Neural progenitor cell (in vitro differentiated cells): ENCODE measurements around the gene ERC1. TPM values are rescaled to one million over a fixed set of nuclear protein-coding genes. Genes with fewer than 3 reads are reported as not detected.

ENCODE experiments used
- DNase-seq: peaks from one replicate; pipeline ENCODE4 v3.0.0-alpha.2; 2016; ENCODE audit warnings: low spot score
- H2AFZ ChIP-seq: fragments of 200-600 bp; sonication (generic); replicated peaks from 2 replicates; pipeline ENCODE4 v1.6.1; 2016; ENCODE audit warnings: antibody characterized with exemption
- H3F3A ChIP-seq: fragments of 200-600 bp; sonication (generic); 2 replicates; pipeline ENCODE4 v1.6.1; 2016; ENCODE audit warnings: antibody characterized with exemption, low read depth
- H3K27ac ChIP-seq: fragments of 200-600 bp; sonication (generic); 2 replicates; pipeline ENCODE4 v1.5.1; 2016; ENCODE audit warnings: mild to moderate bottlenecking
- H3K27me3 ChIP-seq: fragments of 200-600 bp; sonication (generic); 2 replicates; pipeline ENCODE4 v1.6.1; 2016; ENCODE audit warnings: mild to moderate bottlenecking, moderate library complexity
- H3K36me3 ChIP-seq: fragments of 200-600 bp; sonication (generic); 2 replicates; pipeline ENCODE4 v1.5.1; 2016
- H3K4me1 ChIP-seq: fragments of 200-600 bp; sonication (generic); 2 replicates; pipeline ENCODE4 v1.6.1; 2016; ENCODE audit warnings: mixed run types
- H3K4me2 ChIP-seq: fragments of 200-600 bp; sonication (generic); 2 replicates; pipeline ENCODE4 v1.6.1; 2016
- H3K4me3 ChIP-seq: fragments of 200-600 bp; sonication (generic); 2 replicates; pipeline ENCODE4 v1.5.1; 2016
- H3K79me2 ChIP-seq: fragments of 200-600 bp; sonication (generic); 2 replicates; pipeline ENCODE4 v1.6.1; 2016; ENCODE audit warnings: low read depth
- H3K9ac ChIP-seq: fragments of 200-600 bp; sonication (generic); 2 replicates; pipeline ENCODE4 v1.6.1; 2016
- H3K9me3 ChIP-seq: fragments of 200-600 bp; sonication (generic); 2 replicates; pipeline ENCODE4 v1.5.1; 2016; ENCODE audit warnings: low read depth
- H4K20me1 ChIP-seq: fragments of 200-600 bp; sonication (generic); 2 replicates; pipeline ENCODE4 v1.6.1; 2016; ENCODE audit warnings: low read depth
- H3K27ac Mint-ChIP-seq: 3 replicates; pipeline ENCODE4 v1.8.0; 2021; ENCODE audit warnings: mixed read lengths
- H3K27me3 Mint-ChIP-seq: 2 replicates; pipeline ENCODE4 v1.8.0; 2022; ENCODE audit warnings: low read depth, mild to moderate bottlenecking, inconsistent platforms, moderate library complexity, mixed read lengths; ENCODE audit not compliant: insufficient read depth
- H3K36me3 Mint-ChIP-seq: 3 replicates; pipeline ENCODE4 v1.8.0; 2021; ENCODE audit warnings: mixed read lengths
- H3K4me1 Mint-ChIP-seq: 3 replicates; pipeline ENCODE4 v1.8.0; 2021; ENCODE audit warnings: mixed read lengths
- H3K4me3 Mint-ChIP-seq: 3 replicates; pipeline ENCODE4 v1.8.0; 2021; ENCODE audit warnings: mild to moderate bottlenecking, moderate library complexity, mixed read lengths
- H3K9me3 Mint-ChIP-seq: 3 replicates; pipeline ENCODE4 v1.8.0; 2020; ENCODE audit warnings: mixed read lengths
- CTCF ChIP-seq: fragments of 200-600 bp; sonication (generic); IDR thresholded peaks from 2 replicates; pipeline ENCODE4 v1.5.1; 2017; ENCODE audit warnings: antibody characterized with exemption, mild to moderate bottlenecking
- EZH2 ChIP-seq: fragments of 200-600 bp; sonication (generic); IDR thresholded peaks from 2 replicates; pipeline ENCODE4 v1.6.1; 2017; ENCODE audit warnings: antibody characterized with exemption, mild to moderate bottlenecking, moderate library complexity
- EZH2phosphoT487 ChIP-seq: fragments of 200-600 bp; sonication (generic); IDR thresholded peaks from 2 replicates; pipeline ENCODE4 v1.6.1; 2017; ENCODE audit warnings: antibody characterized with exemption
- total RNA-seq: library from RNA; depleted of rRNA; stranded (reverse); fragments of >200 nt; gene quantifications from 2 replicates; pipeline ENCODE4 v1.2.3, GENCODE V29; 2015; ENCODE audit warnings: low replicate concordance

The ERC1 gene
- total RNA-seq, 1 donor from 2014 or later, result 27.5 TPM

DNA sequence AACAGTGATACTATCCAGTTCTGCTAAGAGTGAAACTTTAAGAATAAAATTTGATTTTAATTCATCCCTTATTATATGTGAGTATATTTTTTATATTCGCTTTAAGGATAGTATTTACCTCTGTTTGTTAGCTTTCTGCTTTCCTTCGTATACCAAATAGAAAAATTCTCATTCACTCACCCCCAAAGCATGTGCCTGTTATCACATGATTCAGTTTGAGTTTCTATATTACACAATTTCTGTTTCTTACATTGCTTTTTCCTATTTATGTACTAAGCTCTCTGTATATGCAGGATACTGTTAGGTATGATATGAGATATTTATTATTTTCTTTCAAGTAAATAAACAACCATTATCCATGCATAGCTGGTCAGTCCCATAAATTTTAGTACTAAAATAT lies 328.2 kb downstream of the ERC1 start:
- no peak overlapping the region for H3K27ac Mint-ChIP-seq
- Histone ChIP-seq H2AFZ (no peak overlapping the region), H3K27ac (peak overlapping the region; percentile 28), H3K27me3 (no peaks in the 10 kb centered on the region), H4K20me1 (no peaks in the 10 kb centered on the region), H3K4me3 (no peak overlapping the region), H3K4me1 (peaks cover 14% of the 10 kb centered on the region), H3K79me2 (no peaks in the 10 kb centered on the region), H3K9me3 (no peaks in the 10 kb centered on the region), H3K36me3 (no peaks in the 10 kb centered on the region), H3K9ac (no peak overlapping the region), H3F3A (peaks cover 10% of the 10 kb centered on the region), H3K4me2 (peak overlapping the region; percentile 30)
- H3K4me1 Mint-ChIP-seq, result peaks cover 14% of the 10 kb centered on the region
- DNase-seq, result no peak
- TF ChIP-seq EZH2phosphoT487 (no peak), CTCF (no peak), EZH2 (no peak)
- H3K36me3 Mint-ChIP-seq, result peaks cover 3% of the 10 kb centered on the region
- no peaks in the 10 kb centered on the region for H3K9me3 Mint-ChIP-seq
- no peak overlapping the region for H3K4me3 Mint-ChIP-seq
- H3K27me3 Mint-ChIP-seq, result peaks cover 5% of the 10 kb centered on the region

- no peaks in the 10 kb centered on the region for H3K9me3 Mint-ChIP-seq
- Histone ChIP-seq H3F3A (peaks cover 10% of the 10 kb centered on the region), H3K79me2 (no peaks in the 10 kb centered on the region), H3K9me3 (no peaks in the 10 kb centered on the region), H3K4me1 (peaks cover 14% of the 10 kb centered on the region), H3K4me2 (no peak overlapping the region), H4K20me1 (no peaks in the 10 kb centered on the region), H3K36me3 (no peaks in the 10 kb centered on the region), H3K27me3 (no peaks in the 10 kb centered on the region), H2AFZ (no peak overlapping the region), H3K9ac (no peak overlapping the region), H3K27ac (no peak overlapping the region), H3K4me3 (no peak overlapping the region)
- peaks cover 14% of the 10 kb centered on the region for H3K4me1 Mint-ChIP-seq
- H3K36me3 Mint-ChIP-seq, result peaks cover 3% of the 10 kb centered on the region
- H3K27me3 Mint-ChIP-seq, result peaks cover 6% of the 10 kb centered on the region
- no peak overlapping the region for H3K4me3 Mint-ChIP-seq
- no peak for DNase-seq
- H3K27ac Mint-ChIP-seq, result no peak overlapping the region
- no peak for TF ChIP-seq EZH2
- no peak for TF ChIP-seq CTCF
- TF ChIP-seq EZH2phosphoT487, result no peak
Observed at GRCh38 chr12:1320021-1320420, 329.0 kb downstream of the ERC1 start.

GRCh38 chr12:1322821-1323220 lies 331.8 kb downstream of the ERC1 start:
- no peaks in the 10 kb centered on the region for H3K9me3 Mint-ChIP-seq
- peaks cover 14% of the 10 kb centered on the region for H3K4me1 ChIP-seq
- no peak overlapping the region for H3K4me3 Mint-ChIP-seq
- TF ChIP-seq EZH2 (no peak), EZH2phosphoT487 (no peak), CTCF (no peak)
- H3K36me3 ChIP-seq, result no peaks in the 10 kb centered on the region
- H3K27me3 ChIP-seq, result no peaks in the 10 kb centered on the region
- H3K4me3 ChIP-seq, result no peak overlapping the region
- peaks cover 10% of the 10 kb centered on the region for H3F3A ChIP-seq
- no peaks in the 10 kb centered on the region for H3K9me3 ChIP-seq
- no peaks in the 10 kb centered on the region for H3K36me3 Mint-ChIP-seq
- no peaks in the 10 kb centered on the region for H4K20me1 ChIP-seq
- no peak overlapping the region for H3K27ac ChIP-seq
- H3K27ac Mint-ChIP-seq, result no peak overlapping the region
- no peak overlapping the region for H2AFZ ChIP-seq
- no peak overlapping the region for H3K9ac ChIP-seq
- H3K4me1 Mint-ChIP-seq, result peaks cover 14% of the 10 kb centered on the region
- DNase-seq, result no peak
- H3K79me2 ChIP-seq, result no peaks in the 10 kb centered on the region
- H3K27me3 Mint-ChIP-seq, result peaks cover 3% of the 10 kb centered on the region
- no peak overlapping the region for H3K4me2 ChIP-seq
